Measurements from ENCODE around the gene DLG2.

The DLG2 gene

DNA sequence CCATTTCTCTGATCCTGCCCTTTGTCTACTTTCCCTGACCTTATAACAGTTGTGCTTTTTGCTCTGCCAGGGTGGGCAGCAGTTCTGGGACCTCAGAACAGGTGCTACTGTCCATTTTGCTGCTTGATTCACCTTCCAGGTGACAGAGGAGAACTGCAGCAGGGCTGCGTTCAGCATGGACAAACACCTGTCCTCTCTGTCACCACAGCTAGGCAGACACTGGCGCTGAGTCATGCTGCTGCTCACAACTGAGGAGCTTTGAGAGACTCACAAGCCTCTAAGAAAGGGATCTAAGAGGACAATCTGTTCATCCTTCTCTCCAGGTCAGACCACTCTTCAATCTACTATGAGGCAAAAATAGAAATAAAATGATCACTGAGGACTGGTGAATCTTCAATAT, 1196.5 kb downstream of the DLG2 start:
- no peaks in the 10 kb centered on the region for H3K9me3 ChIP-seq (ENCODE audit: control insufficient read depth, insufficient read depth, low read length)
- H3K27me3 ChIP-seq (ENCODE audit: control insufficient read depth, insufficient read depth, low read length), result no peaks in the 10 kb centered on the region
- H3K36me3 ChIP-seq (ENCODE audit: control insufficient read depth, insufficient read depth, low read length), result no peaks in the 10 kb centered on the region
- WGBS (ENCODE audit: insufficient coverage, insufficient read length), result no CpG with 5 or more reads among the region's 2 CpGs
- no peak for DNase-seq (ENCODE audit: low read depth, low spot score)
- H3K4me1 ChIP-seq (ENCODE audit: control insufficient read depth, insufficient read depth, low read length), result 0 out of 2 replicates have a peak, but pooled peaks cover 2% of the 10 kb centered on the region
- no peak overlapping the region for H3K27ac ChIP-seq (ENCODE audit: low read length)
- no peak overlapping the region for H3K4me3 ChIP-seq (ENCODE audit: low read length)

DNA sequence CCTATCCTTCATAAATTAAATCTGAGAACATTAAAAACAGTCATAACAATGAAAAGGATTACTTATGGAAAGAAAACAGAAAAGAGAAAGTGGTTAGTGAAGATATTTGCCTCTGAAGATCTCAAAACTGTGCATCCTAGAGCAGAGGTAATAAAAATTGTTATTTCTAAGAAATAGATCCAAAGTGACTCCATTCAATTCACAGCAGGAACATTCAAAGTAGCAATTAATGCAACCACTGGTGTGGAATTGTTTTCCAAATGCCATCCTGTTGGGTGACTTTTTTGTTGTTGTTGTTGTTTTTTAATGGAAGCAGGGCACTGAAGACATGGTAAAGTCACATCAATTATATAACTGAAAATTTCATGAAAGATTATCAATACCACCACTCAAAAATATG, 1201.5 kb downstream of the DLG2 start:
- H3K27ac ChIP-seq (ENCODE audit: low read length), result no peak overlapping the region
- no peaks in the 10 kb centered on the region for H3K9me3 ChIP-seq (ENCODE audit: control insufficient read depth, insufficient read depth, low read length)
- no peak for DNase-seq (ENCODE audit: low read depth, low spot score)
- H3K36me3 ChIP-seq (ENCODE audit: control insufficient read depth, insufficient read depth, low read length), result no peaks in the 10 kb centered on the region
- H3K4me1 ChIP-seq (ENCODE audit: control insufficient read depth, insufficient read depth, low read length), result 0 out of 2 replicates have a peak, but pooled peaks cover 2% of the 10 kb centered on the region
- no peak overlapping the region for H3K4me3 ChIP-seq (ENCODE audit: low read length)
- H3K27me3 ChIP-seq (ENCODE audit: control insufficient read depth, insufficient read depth, low read length), result no peaks in the 10 kb centered on the region

DNA sequence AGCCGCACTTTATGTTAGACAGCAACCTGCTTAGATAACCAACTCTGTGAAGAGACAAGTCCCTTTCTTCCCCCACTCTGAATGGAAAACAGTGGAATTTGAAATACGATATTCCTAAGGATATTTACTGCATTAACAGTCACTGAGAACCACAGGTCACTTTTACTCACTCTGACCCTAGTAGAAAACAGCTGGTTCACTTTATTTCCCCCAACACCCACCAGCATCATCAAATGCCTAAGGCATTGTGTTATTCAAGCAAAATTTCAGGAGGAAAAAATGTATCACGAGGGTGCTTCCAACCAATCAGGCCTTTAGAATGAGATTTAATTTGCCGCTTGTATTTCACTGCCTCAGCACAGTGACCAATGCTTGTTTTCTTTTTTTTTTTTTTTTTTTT, 1206.9 kb downstream of the DLG2 start:
- Histone ChIP-seq H3K36me3 (ENCODE audit: control insufficient read depth, insufficient read depth, low read length) (no peaks in the 10 kb centered on the region), H3K4me3 (ENCODE audit: low read length) (no peak overlapping the region), H3K27ac (ENCODE audit: low read length) (no peak overlapping the region), H3K9me3 (ENCODE audit: control insufficient read depth, insufficient read depth, low read length) (no peaks in the 10 kb centered on the region), H3K27me3 (ENCODE audit: control insufficient read depth, insufficient read depth, low read length) (no peaks in the 10 kb centered on the region), H3K4me1 (ENCODE audit: control insufficient read depth, insufficient read depth, low read length) (no peaks in the 10 kb centered on the region)
- WGBS (ENCODE audit: insufficient coverage, insufficient read length), result no CpG with 5 or more reads among the region's 4 CpGs
- DNase-seq (ENCODE audit: low read depth, low spot score), result no peak

DNA sequence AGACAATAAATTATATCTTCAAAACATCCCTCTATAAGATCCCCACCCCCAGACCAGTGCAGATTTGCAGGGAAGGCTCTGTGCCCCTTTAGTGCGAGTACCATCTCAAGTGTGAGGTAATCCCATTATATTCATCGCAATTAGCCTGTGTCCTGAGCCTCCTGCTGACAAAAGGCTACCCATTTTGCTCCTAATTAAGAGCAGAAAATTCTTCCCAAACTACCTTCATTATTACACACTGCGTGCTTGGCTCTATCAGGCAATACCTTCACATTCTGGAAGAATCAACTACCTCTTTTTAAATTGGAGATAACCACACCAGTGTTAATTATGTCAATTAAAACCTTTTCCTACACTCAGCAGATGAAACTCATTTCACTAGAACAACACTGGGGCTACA, 1207.5 kb downstream of the DLG2 start:
- Histone ChIP-seq H3K27me3 (ENCODE audit: control insufficient read depth, insufficient read depth, low read length) (no peaks in the 10 kb centered on the region), H3K9me3 (ENCODE audit: control insufficient read depth, insufficient read depth, low read length) (no peaks in the 10 kb centered on the region), H3K36me3 (ENCODE audit: control insufficient read depth, insufficient read depth, low read length) (no peaks in the 10 kb centered on the region), H3K27ac (ENCODE audit: low read length) (no peak overlapping the region), H3K4me3 (ENCODE audit: low read length) (no peak overlapping the region), H3K4me1 (ENCODE audit: control insufficient read depth, insufficient read depth, low read length) (no peaks in the 10 kb centered on the region)
- no CpG with 5 or more reads among the region's 3 CpGs for WGBS (ENCODE audit: insufficient coverage, insufficient read length)
- no peak for DNase-seq (ENCODE audit: low read depth, low spot score)

DNA sequence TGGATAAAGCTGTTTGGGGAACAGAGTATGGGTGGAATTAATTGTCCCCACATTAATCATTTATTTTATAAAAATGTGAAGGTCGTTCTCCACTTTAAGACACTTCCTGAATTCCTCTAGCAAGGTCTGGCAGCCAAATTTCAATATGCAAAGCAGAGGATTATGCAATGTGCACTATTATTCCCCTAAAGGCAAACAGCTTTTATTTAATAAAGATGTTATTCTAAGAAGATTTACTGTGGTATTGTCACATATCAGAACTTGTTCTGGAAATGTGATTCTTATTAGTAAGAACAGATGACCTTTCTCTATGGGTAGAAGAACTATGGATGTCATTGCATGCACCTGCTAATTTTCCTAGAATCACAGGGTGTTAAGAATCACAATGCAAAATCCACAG, 1212.2 kb downstream of the DLG2 start:
- WGBS (ENCODE audit: insufficient coverage, insufficient read length), result no CpG with 5 or more reads among the region's 1 CpG
- Histone ChIP-seq H3K27me3 (ENCODE audit: control insufficient read depth, insufficient read depth, low read length) (no peaks in the 10 kb centered on the region), H3K4me1 (ENCODE audit: control insufficient read depth, insufficient read depth, low read length) (no peaks in the 10 kb centered on the region), H3K9me3 (ENCODE audit: control insufficient read depth, insufficient read depth, low read length) (no peaks in the 10 kb centered on the region), H3K27ac (ENCODE audit: low read length) (no peak overlapping the region), H3K36me3 (ENCODE audit: control insufficient read depth, insufficient read depth, low read length) (no peaks in the 10 kb centered on the region), H3K4me3 (ENCODE audit: low read length) (no peak overlapping the region)
- DNase-seq (ENCODE audit: low read depth, low spot score), result no peak

DNA sequence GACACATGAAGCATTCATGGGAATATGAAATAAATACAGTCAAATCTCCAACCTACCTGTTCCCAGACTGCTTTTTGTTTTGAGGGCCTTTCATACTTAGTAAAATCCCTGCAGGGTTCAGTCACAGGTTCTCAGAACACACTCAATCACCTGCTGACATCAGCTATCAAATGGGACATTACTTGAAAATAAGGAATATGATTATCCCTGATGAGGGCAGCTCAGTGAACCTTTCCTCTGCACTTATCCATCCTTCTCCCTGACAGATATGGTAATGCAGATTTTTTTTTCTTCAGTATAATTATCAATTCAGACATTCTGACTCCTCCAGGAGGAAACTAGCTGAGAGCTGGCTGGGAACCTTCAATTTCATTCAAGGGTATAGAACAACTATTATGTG, 1213.6 kb downstream of the DLG2 start:
- no peaks in the 10 kb centered on the region for H3K36me3 ChIP-seq (ENCODE audit: control insufficient read depth, insufficient read depth, low read length)
- no peak overlapping the region for H3K27ac ChIP-seq (ENCODE audit: low read length)
- DNase-seq (ENCODE audit: low read depth, low spot score), result no peak
- H3K27me3 ChIP-seq (ENCODE audit: control insufficient read depth, insufficient read depth, low read length), result no peaks in the 10 kb centered on the region
- H3K9me3 ChIP-seq (ENCODE audit: control insufficient read depth, insufficient read depth, low read length), result no peaks in the 10 kb centered on the region
- peaks cover 2% of the 10 kb centered on the region; the same call in 1 of the 2 replicates for H3K4me1 ChIP-seq (ENCODE audit: control insufficient read depth, insufficient read depth, low read length)
- no peak overlapping the region for H3K4me3 ChIP-seq (ENCODE audit: low read length)

DNA sequence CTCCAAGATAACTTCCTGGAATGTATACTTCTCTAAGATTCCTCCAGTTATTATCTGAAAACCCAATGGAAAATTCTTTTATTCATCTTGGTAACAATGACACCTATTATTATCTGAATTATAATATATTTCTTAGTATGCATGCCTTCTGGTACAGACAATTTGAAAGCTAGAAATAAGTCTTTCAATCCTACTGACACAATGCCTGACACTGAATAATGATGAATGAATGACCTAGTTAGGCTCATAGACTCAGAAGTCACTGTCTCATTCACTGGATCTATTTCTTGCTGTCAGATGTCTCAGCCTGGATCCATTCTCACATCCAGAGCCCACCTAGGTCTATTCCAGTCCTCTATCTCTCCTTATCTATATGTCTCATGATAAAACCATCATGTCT, 1214.3 kb downstream of the DLG2 start:
- Histone ChIP-seq H3K4me3 (ENCODE audit: low read length) (no peak overlapping the region), H3K27me3 (ENCODE audit: control insufficient read depth, insufficient read depth, low read length) (no peaks in the 10 kb centered on the region), H3K36me3 (ENCODE audit: control insufficient read depth, insufficient read depth, low read length) (no peaks in the 10 kb centered on the region), H3K4me1 (ENCODE audit: control insufficient read depth, insufficient read depth, low read length) (peaks cover 2% of the 10 kb centered on the region; the same call in 1 of the 2 replicates), H3K9me3 (ENCODE audit: control insufficient read depth, insufficient read depth, low read length) (no peaks in the 10 kb centered on the region), H3K27ac (ENCODE audit: low read length) (no peak overlapping the region)
- DNase-seq (ENCODE audit: low read depth, low spot score), result no peak

DNA sequence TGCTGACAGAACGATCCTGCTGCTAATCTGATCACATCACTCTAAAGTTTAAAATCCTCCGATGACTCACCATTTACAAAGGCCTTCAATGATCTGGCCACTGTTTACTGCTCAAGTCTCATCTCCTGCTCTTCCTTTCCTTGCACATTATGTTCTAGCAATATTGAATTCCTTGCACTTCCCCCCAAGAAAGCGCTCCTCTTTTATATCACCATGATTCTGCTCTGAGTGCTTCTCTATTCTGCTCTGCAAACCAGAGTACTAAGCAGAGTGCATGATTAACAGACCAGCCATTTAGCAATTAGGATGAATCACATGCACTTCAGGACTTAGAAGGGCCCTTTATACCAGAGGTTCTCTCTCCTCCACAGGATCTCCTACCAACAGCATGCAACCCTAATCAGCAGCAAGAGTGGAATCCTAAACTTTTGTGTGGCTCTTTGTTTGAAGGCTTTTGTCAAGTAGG, 1218.2 kb downstream of the DLG2 start:
- DNase-seq (ENCODE audit: low read depth, low spot score), result no peak
- WGBS (ENCODE audit: insufficient coverage, insufficient read length), result no CpG with 5 or more reads among the region's 3 CpGs
- no peak overlapping the region for H3K27ac ChIP-seq (ENCODE audit: low read length)

DNA sequence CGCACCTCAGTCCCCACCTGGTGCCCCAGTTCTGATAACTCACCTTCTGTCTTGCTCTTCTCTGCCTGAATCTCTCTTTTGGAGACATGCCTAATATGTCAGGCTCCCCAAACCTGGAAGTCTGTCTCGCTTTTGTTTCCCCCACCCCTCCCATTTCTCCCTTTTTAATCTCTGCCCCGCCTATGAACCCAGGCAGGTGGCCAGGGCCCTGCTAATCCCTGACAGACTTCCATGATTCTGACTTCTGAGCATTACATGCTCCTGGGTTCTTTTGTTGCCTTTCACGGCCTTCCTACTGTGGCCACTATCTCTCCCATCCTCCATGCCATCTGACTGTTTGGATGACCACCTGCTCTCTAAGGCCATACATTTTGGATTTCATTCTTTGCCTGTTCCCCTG, 1220.1 kb downstream of the DLG2 start:
- Histone ChIP-seq H3K27me3 (ENCODE audit: control insufficient read depth, insufficient read depth, low read length) (no peaks in the 10 kb centered on the region), H3K36me3 (ENCODE audit: control insufficient read depth, insufficient read depth, low read length) (no peaks in the 10 kb centered on the region), H3K27ac (ENCODE audit: low read length) (no peak overlapping the region), H3K4me1 (ENCODE audit: control insufficient read depth, insufficient read depth, low read length) (peaks cover 2% of the 10 kb centered on the region; the same call in 1 of the 2 replicates), H3K4me3 (ENCODE audit: low read length) (no peak overlapping the region), H3K9me3 (ENCODE audit: control insufficient read depth, insufficient read depth, low read length) (no peaks in the 10 kb centered on the region)
- whole genome bisulfite sequencing (ENCODE audit: insufficient coverage, insufficient read length), result no CpG with 5 or more reads among the region's 4 CpGs
- DNase-seq (ENCODE audit: low read depth, low spot score), result no peak

More for the DNA sequence above, 1218.2 kb downstream of the DLG2 start:
- no peak overlapping the region for H3K4me3 ChIP-seq (ENCODE audit: low read length)
- H3K4me1 ChIP-seq (ENCODE audit: control insufficient read depth, insufficient read depth, low read length), result peaks cover 2% of the 10 kb centered on the region; the same call in 1 of the 2 replicates
- no peaks in the 10 kb centered on the region for H3K9me3 ChIP-seq (ENCODE audit: control insufficient read depth, insufficient read depth, low read length)
- H3K36me3 ChIP-seq (ENCODE audit: control insufficient read depth, insufficient read depth, low read length), result no peaks in the 10 kb centered on the region
- no peaks in the 10 kb centered on the region for H3K27me3 ChIP-seq (ENCODE audit: control insufficient read depth, insufficient read depth, low read length)

DNA sequence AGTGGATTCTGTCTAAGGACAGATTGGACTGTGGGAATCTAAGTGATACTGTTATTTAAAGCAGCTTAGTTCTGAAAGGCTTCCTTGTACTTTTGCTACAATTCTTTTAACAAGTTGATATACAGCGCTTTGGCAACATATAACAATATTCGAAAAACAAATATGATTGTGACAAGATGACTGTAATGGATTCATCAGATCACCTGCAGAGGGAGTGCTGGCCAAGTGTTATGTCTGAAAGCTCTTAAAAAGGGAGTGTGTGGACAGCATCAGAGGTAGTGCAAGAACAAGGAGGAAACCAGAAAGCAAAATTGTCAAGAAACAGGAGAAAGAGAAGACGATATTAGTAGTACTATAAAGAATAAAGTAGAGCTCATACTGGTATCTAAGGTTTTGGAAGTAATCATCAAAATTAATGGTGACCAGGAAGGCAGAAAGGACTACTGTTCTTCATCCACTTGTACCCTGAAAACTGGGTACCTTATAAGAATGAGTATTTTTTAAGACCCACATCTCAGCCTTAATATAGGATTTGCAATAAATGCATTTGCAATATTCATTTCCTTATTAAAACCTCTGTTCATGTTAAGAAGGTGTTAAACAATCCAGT, 1229.0 kb downstream of the DLG2 start:
- Histone ChIP-seq H3K9me3 (ENCODE audit: control insufficient read depth, insufficient read depth, low read length) (no peaks in the 10 kb centered on the region), H3K36me3 (ENCODE audit: control insufficient read depth, insufficient read depth, low read length) (no peaks in the 10 kb centered on the region), H3K4me1 (ENCODE audit: control insufficient read depth, insufficient read depth, low read length) (no peaks in the 10 kb centered on the region), H3K27me3 (ENCODE audit: control insufficient read depth, insufficient read depth, low read length) (no peaks in the 10 kb centered on the region), H3K27ac (ENCODE audit: low read length) (no peak overlapping the region), H3K4me3 (ENCODE audit: low read length) (no peak overlapping the region)
- no CpG with 5 or more reads among the region's 3 CpGs for WGBS (ENCODE audit: insufficient coverage, insufficient read length)
- DNase-seq (ENCODE audit: low read depth, low spot score), result no peak

DNA sequence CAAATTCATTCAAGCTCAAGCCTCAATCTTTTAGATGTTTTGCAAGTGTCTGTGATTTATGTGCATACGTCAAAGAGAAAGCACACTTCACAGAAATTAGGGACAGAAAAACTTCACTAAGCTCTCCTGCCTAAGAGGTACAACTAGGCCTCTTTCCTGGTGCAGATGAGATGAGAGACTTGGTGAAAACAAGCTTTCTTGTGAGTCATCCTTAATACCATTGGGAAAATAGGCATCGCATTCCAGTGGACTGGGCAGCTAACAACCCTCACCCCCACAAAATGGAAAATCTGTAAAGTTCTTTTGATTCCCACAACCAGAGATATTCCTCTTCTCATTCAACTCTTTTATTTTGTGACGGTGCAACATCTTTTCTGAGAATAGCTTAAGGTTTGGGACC, 1230.6 kb downstream of the DLG2 start:
- Histone ChIP-seq H3K27ac (ENCODE audit: low read length) (no peak overlapping the region), H3K9me3 (ENCODE audit: control insufficient read depth, insufficient read depth, low read length) (no peaks in the 10 kb centered on the region), H3K36me3 (ENCODE audit: control insufficient read depth, insufficient read depth, low read length) (no peaks in the 10 kb centered on the region), H3K27me3 (ENCODE audit: control insufficient read depth, insufficient read depth, low read length) (no peaks in the 10 kb centered on the region), H3K4me1 (ENCODE audit: control insufficient read depth, insufficient read depth, low read length) (no peaks in the 10 kb centered on the region), H3K4me3 (ENCODE audit: low read length) (no peak overlapping the region)
- WGBS (ENCODE audit: insufficient coverage, insufficient read length), result no CpG with 5 or more reads among the region's 3 CpGs
- DNase-seq (ENCODE audit: low read depth, low spot score), result no peak

Measured in iPS DF 6.9 (cell line).